A172 (cell line): ENCODE measurements around the gene GNGT2. TPM values are rescaled to one million over a fixed set of nuclear protein-coding genes. Genes with fewer than 3 reads are reported as not detected.

Experiments
- DNase-seq: peaks from one replicate; pipeline ENCODE4 v3.0.0-alpha.2; 2015; ENCODE audit warnings: low spot score
- total RNA-seq: library from RNA; depleted of rRNA; stranded (reverse); fragments of >200 nt; shearing (Covaris generic); gene quantifications from 2 replicates; pipeline ENCODE4 v1.2.3, GENCODE V29; 2014; rRNA removed

The GNGT2 gene
- not detected in 2 replicates for total RNA-seq

DNA sequence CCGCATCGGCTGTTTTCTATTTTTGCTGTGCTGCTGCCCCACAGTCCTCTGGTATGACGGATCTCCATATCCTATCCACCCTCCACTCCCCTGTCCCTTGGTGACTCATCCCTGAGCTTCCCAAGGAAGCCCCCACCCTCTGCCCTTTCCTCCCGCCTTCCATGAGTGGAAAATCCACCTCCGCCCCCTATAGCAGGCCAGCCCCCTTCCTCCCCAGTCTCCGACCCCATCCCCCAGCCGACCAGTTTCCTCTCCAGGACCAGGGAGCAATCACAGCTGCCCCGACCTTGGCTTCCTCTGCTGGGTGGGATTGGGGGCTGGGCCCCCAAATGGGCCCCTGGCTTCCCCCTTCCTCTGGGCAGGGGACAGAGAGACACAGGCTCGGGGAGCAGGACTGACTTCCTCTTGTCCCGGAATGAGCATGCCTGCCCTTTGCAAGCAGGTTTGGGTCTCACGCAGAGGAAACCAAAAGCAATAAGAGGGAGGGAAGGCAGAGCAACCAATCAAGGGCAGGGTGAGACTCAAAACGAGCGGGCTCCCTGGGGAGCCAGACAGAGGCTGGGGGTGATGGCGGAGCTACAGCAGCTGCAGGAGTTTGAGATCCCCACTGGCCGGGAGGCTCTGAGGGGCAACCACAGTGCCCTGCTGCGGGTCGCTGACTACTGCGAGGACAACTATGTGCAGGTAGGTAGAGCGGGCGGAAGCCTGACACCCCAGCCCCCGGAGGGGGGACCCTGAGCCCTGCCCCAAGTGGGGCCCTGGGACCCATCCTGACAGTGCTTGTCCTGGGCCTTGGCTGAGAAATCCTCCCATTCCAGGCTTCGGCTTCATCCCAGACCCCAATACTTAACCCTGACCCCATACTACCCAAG lies at the start of gene GNGT2, which contains the start of gene ABI3:
GNGT2 (minus strand) TSS at position 417 of the 872 bp plus-strand sequence. CDS start 3,152 bp downstream, outside the sequence.
ABI3 (plus strand) TSS at position 550 of the 872 bp plus-strand sequence; CDS start at position 568, 18 bp downstream.
- peak; percentile 47 for DNase-seq

DNA sequence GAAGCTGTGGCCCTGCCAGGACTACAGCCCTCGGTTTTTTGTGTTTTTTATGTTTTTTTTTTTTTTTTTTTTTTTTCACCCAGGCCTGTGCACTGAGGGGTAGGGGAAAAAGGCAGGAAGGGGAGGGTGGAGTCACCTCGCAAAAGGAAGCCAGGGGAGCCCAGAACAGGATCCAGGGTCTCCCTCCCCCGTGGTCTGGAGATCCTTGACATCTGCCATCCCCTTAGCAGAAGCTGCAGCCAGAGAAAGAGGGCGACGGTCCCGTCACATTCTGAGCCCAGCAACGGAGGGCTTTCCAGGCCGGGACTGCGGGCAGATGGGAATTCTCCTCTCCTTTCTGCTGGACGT lies 49.3 kb upstream of the GNGT2 start:
- DNase-seq, result no peak

GRCh38 chr17:49258394-49258793 lies 48.0 kb upstream of the GNGT2 start:
- DNase-seq, result no peak

- no peak for DNase-seq
Measured at GRCh38 chr17:49255125-49255524, 44.8 kb upstream of the GNGT2 start.

- DNase-seq, result no peak
Measured at GRCh38 chr17:49254066-49254465, 43.7 kb upstream of the GNGT2 start.

DNA sequence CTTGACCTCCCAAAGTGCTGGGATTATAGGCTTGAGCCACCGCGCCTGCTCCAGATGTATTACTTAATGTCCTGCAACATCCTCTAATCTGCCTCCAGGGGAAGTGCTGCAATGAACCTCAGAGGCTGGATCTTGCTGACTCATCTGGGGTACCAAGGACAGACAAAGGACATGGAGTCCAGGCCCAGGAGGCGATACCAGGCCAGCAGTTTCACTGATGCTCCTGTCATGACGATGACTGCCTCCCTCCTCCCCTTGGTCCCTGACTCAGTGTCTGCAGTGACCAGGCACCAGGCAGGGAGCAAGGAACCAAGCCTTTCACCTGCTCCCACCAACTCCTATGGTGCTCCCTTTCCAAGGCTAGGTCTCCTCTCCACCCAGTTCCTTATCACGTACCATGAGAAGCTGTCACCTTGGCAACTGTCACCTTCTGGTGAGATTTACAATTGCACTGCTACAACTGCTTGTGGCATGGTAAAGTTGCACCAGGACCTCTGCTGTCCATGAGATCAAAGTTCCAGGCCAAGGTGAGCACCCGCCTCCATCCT lies 41.8 kb upstream of the GNGT2 start:
- DNase-seq, result peak; percentile 47

- no peak for DNase-seq
Measured at GRCh38 chr17:49249890-49250522, 39.6 kb upstream of the GNGT2 start.

DNA sequence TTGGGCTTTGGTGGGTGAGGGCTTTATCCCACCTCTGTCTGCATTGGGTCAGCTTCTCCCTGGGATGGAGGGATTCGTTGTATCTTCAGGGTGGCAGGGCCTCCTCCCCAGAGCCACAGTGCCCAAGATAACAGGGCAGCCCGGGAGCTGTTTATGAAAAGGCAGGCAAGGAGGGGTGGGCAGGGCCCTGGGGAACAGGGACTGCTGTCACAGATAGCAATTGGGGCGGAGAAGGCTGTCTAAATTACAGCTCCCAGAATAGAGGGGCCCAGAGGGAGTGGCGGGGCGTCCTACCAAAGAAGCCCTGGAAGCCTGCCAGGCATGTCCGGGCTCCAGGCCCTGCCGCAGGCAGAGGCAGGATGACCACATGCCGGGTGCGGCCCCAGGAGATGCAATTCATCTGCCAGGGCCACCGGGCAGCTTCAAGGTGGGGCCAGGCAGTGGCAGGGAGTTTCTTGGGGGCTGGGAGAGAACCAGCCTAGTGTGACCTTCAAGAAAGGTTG lies 39.0 kb upstream of the GNGT2 start:
- DNase-seq, result peak; percentile 64

- DNase-seq, result no peak
Measured at GRCh38 chr17:49247944-49248343, 37.6 kb upstream of the GNGT2 start.

DNA sequence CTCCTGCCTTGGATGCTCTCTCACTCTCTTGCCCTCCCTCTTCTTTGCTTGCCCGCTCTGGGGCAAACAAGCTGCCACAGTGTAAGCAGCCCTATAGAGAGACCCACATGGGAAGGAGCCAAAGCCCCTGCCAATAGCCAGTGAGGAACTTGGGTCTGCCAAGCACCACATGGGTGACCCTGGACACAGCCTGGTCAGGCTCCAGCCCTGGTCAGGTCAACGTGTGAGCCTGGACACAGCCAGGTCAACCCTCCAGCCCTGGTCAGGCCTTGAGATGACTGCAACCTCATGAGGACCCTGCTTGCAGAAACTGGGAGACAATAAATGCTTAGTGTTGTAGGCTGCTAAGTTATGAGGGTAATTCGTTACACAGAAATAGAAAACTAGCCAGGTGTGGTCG lies 34.5 kb upstream of the GNGT2 start:
- no peak for DNase-seq

DNA sequence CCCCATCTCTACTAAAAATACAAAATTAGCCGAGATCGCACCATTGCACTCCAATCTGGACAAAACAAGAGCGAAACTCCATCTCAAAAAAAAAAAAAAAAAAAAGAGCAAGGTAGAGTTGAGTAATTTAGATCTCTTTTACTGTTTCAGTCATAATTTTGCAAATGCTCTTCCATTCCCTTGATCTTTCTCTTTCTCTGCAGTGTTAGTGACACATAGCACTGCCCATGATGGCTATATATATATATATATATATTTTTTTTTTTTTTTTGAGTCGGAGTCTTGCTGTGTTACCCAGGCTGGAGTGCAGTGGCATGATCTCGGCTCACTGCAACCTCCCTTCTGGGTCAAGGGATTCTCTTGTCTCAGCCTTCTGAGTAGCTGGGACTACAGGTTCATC lies 32.4 kb upstream of the GNGT2 start:
- no peak for DNase-seq

DNA sequence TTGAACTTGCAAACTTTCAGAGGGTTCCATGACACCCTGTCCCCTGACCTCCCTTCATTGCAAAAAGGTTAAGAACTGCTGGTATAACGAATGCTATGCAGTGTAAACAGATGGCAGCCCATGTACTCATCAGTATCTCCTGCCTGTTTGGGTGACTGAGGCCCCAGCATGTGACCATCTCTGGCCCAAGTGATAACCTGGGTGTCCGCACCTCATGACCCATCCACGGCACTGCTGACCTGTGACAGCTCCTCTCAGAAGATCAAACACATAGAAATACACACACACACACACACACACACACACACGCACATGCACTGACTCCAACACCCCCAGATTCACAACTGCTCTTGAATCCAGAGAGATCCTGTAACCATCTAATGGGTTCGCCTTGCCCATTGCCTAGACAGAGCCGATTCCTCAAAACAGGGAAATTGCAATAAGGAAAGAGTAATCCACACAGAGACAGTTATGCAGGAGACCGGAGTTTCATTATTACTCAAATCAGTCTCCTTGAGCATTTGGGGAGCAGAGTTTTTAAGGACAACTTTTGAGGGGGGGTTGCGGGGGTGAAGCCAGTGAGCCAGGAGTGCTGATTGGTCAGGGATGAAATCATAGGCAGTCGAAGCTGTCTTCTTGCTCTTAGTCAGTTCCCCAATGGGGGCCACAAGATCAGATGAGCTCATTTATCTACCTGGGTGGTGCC lies 31.5 kb upstream of the GNGT2 start:
- no peak for DNase-seq

GRCh38 chr17:49241040-49241439 lies 30.7 kb upstream of the GNGT2 start:
- DNase-seq, result no peak

- DNase-seq, result no peak
Measured at GRCh38 chr17:49240619-49241018, 30.2 kb upstream of the GNGT2 start.

GRCh38 chr17:49239963-49240362 lies 29.6 kb upstream of the GNGT2 start:
- no peak for DNase-seq

GRCh38 chr17:49235896-49236295 lies 25.5 kb upstream of the GNGT2 start:
- DNase-seq, result no peak

- DNase-seq, result no peak
Measured at GRCh38 chr17:49234509-49235080, 24.2 kb upstream of the GNGT2 start.

- DNase-seq, result no peak
Measured at GRCh38 chr17:49231563-49231894, 21.2 kb upstream of the GNGT2 start.

DNA sequence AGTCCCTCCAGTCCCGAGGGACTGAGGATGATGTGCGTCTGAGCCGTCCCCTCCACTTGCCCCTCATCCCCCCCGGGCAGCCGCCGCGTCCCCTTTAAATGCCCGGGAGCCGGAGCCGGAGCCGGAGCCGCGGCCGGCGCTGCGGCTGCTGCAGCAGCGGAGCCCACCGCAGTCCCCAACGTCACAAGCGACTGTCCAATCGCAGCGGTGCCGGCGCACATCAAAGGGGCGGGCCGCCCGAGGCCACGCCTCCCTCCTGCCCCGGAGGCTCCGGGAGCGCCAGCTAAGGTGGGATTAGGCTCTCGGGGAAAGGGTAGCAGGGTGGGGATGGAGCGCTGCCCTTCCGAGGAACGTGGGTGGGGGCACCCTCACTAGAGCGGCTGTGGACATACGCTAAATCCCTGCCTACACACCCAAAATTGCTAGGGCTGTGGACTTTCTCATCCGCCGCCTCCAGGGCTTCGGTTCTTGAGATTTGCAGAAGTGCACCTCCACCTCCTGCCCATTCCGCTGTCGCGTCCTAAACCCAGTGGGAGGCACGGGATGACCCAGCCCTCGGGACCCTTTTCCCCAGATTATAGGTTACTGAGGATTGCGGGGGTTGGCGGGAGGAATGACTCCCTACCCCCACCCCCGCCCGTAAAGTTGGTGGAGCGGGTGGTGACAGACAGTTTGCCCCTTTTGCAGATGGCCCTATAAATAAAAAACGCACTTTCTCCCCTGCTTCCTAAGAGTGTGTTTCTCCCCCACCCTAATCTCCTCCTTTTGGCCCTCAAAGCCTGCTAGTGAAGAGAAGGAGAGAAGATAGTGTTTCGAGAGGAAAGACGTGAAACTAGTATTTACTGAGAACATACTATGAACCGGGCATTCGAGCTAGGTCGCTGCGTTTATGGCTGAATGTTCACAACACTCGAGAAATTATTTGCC lies 20.5 kb upstream of the GNGT2 start, which contains the start of gene PHOSPHO1:
PHOSPHO1 (minus strand) TSS at position 152 of the 927 bp plus-strand sequence. CDS start 4,096 bp downstream, outside the sequence.
- peak; percentile 60 for DNase-seq

DNA sequence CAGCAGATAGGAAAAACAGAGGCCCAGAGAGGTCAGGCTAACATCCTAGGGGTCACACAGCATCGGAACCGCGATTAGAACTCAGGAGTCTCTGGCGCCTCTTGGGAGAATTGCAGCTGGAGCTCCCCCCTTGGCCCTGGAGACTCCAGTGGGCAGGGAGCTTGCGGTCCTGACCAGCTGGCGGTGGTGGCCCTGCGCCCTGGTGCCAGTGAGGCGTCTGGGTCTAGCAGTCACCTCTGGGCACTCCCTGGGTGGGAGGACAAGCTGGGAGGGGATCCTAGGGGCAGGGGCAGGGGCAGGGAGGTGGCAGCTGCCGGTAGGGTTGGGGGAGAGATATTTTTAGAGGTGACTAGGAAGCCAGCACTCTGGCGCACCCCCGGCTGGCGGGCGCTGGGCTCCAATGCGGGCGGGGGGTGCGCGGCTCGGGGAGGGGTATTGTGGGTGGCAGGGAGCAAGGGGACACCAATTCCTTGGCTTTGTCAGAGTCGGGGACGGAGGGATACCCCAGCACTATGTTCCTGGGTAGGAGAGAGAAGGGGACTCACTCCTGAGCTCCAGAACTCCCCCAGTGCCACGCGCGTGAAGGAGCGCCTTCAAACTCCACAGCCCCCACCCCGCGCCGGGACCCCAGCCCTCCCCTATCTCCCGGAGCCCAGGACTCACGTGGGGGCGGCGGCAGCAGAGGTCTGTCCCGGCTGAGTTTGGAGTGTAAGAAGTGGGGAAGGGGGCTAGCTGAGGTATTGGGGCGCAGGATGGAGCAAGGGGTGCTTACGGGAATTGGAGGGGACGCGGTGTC lies 19.6 kb upstream of the GNGT2 start:
- DNase-seq, result no peak
